ENCODE results near the gene QSOX2.
"Not testable (repeated sequence)": the region's sequence is repeated elsewhere in the genome, so short reads cannot be mapped to it uniquely, and the experiment has no call there.

Gene QSOX2

GRCh38 chr9:136241542-136241941 is 4.1 kb downstream of the QSOX2 start:
- H3K36me3 Mint-ChIP-seq = no peaks in the 10 kb centered on the region
- no peak overlapping the region for H3K27ac Mint-ChIP-seq
- H3K4me3 Mint-ChIP-seq = no peak overlapping the region
- no peaks in the 10 kb centered on the region for H3K27me3 Mint-ChIP-seq
- peaks cover 51% of the 10 kb centered on the region for H3K4me1 Mint-ChIP-seq (ENCODE audit: low read depth)
- H3K9me3 Mint-ChIP-seq (ENCODE audit: low read depth) = no peaks in the 10 kb centered on the region

GRCh38 chr9:136240941-136241340 is 4.7 kb downstream of the QSOX2 start:
- no peak overlapping the region for H3K4me3 Mint-ChIP-seq
- no peak overlapping the region for H3K27ac Mint-ChIP-seq
- no peaks in the 10 kb centered on the region for H3K27me3 Mint-ChIP-seq
- H3K9me3 Mint-ChIP-seq (ENCODE audit: low read depth) = no peaks in the 10 kb centered on the region
- no peaks in the 10 kb centered on the region for H3K36me3 Mint-ChIP-seq
- H3K4me1 Mint-ChIP-seq (ENCODE audit: low read depth) = peaks cover 49% of the 10 kb centered on the region

- peaks cover 50% of the 10 kb centered on the region for H3K4me1 Mint-ChIP-seq (ENCODE audit: low read depth)
- no peaks in the 10 kb centered on the region for H3K9me3 Mint-ChIP-seq (ENCODE audit: low read depth)
- H3K27me3 Mint-ChIP-seq = no peaks in the 10 kb centered on the region
- no peaks in the 10 kb centered on the region for H3K36me3 Mint-ChIP-seq
- no peak overlapping the region for H3K27ac Mint-ChIP-seq
- no peak overlapping the region for H3K4me3 Mint-ChIP-seq
These were observed 5.7 kb downstream of the QSOX2 start for GRCh38 chr9:136239983-136240330.

- Mint-ChIP-seq H3K4me3 (no peak overlapping the region), H3K9me3 (ENCODE audit: low read depth) (no peaks in the 10 kb centered on the region), H3K27ac (no peak overlapping the region), H3K36me3 (no peaks in the 10 kb centered on the region), H3K27me3 (no peaks in the 10 kb centered on the region), H3K4me1 (ENCODE audit: low read depth) (peaks cover 46% of the 10 kb centered on the region)
These were observed 6.3 kb downstream of the QSOX2 start for GRCh38 chr9:136239135-136239982.

- no peaks in the 10 kb centered on the region for H3K36me3 Mint-ChIP-seq
- no peaks in the 10 kb centered on the region for H3K27me3 Mint-ChIP-seq
- H3K4me3 Mint-ChIP-seq = no peak overlapping the region
- H3K4me1 Mint-ChIP-seq (ENCODE audit: low read depth) = peaks cover 43% of the 10 kb centered on the region
- no peaks in the 10 kb centered on the region for H3K9me3 Mint-ChIP-seq (ENCODE audit: low read depth)
- no peak overlapping the region for H3K27ac Mint-ChIP-seq
These were observed 7.3 kb downstream of the QSOX2 start for GRCh38 chr9:136238342-136238732.

GRCh38 chr9:136237486-136238341 is 7.9 kb downstream of the QSOX2 start:
- H3K4me1 Mint-ChIP-seq (ENCODE audit: low read depth) = peaks cover 42% of the 10 kb centered on the region
- H3K27ac Mint-ChIP-seq = no peak overlapping the region
- no peaks in the 10 kb centered on the region for H3K36me3 Mint-ChIP-seq
- no peaks in the 10 kb centered on the region for H3K9me3 Mint-ChIP-seq (ENCODE audit: low read depth)
- no peak overlapping the region for H3K4me3 Mint-ChIP-seq
- no peaks in the 10 kb centered on the region for H3K27me3 Mint-ChIP-seq

- H3K4me3 Mint-ChIP-seq; H3K27me3 Mint-ChIP-seq; H3K36me3 Mint-ChIP-seq; H3K9me3 Mint-ChIP-seq (ENCODE audit: low read depth); H3K27ac Mint-ChIP-seq: not testable (repeated sequence)
- H3K4me1 Mint-ChIP-seq (ENCODE audit: low read depth) = peaks cover 45% of the 10 kb centered on the region
These were observed 8.9 kb downstream of the QSOX2 start for GRCh38 chr9:136236471-136237410.

- Mint-ChIP-seq H3K36me3 (no peaks in the 10 kb centered on the region), H3K27me3 (no peaks in the 10 kb centered on the region), H3K27ac (no peak overlapping the region), H3K4me3 (no peak overlapping the region), H3K9me3 (ENCODE audit: low read depth) (no peaks in the 10 kb centered on the region), H3K4me1 (ENCODE audit: low read depth) (peaks cover 41% of the 10 kb centered on the region)
These were observed 9.7 kb downstream of the QSOX2 start for GRCh38 chr9:136235709-136236455.

- Mint-ChIP-seq H3K4me1 (ENCODE audit: low read depth) (peaks cover 41% of the 10 kb centered on the region), H3K27me3 (no peaks in the 10 kb centered on the region), H3K27ac (no peak overlapping the region), H3K9me3 (ENCODE audit: low read depth) (no peaks in the 10 kb centered on the region), H3K36me3 (no peaks in the 10 kb centered on the region), H3K4me3 (no peak overlapping the region)
These were observed 10.4 kb downstream of the QSOX2 start for GRCh38 chr9:136235171-136235570.

GRCh38 chr9:136234597-136234996 is 11.0 kb downstream of the QSOX2 start:
- H3K27ac Mint-ChIP-seq = no peak overlapping the region
- no peaks in the 10 kb centered on the region for H3K9me3 Mint-ChIP-seq (ENCODE audit: low read depth)
- peaks cover 39% of the 10 kb centered on the region for H3K4me1 Mint-ChIP-seq (ENCODE audit: low read depth)
- H3K36me3 Mint-ChIP-seq = no peaks in the 10 kb centered on the region
- no peak overlapping the region for H3K4me3 Mint-ChIP-seq
- H3K27me3 Mint-ChIP-seq = no peaks in the 10 kb centered on the region

- no peaks in the 10 kb centered on the region for H3K9me3 Mint-ChIP-seq (ENCODE audit: low read depth)
- H3K27me3 Mint-ChIP-seq = no peaks in the 10 kb centered on the region
- no peak overlapping the region for H3K27ac Mint-ChIP-seq
- H3K4me1 Mint-ChIP-seq (ENCODE audit: low read depth) = peaks cover 32% of the 10 kb centered on the region
- H3K36me3 Mint-ChIP-seq = no peaks in the 10 kb centered on the region
- H3K4me3 Mint-ChIP-seq = peak overlapping the region; percentile 7
These were observed 11.7 kb downstream of the QSOX2 start for GRCh38 chr9:136233868-136234267.

GRCh38 chr9:136233411-136233810 is 12.2 kb downstream of the QSOX2 start:
- H3K4me1 Mint-ChIP-seq (ENCODE audit: low read depth) = peaks cover 31% of the 10 kb centered on the region
- no peaks in the 10 kb centered on the region for H3K9me3 Mint-ChIP-seq (ENCODE audit: low read depth)
- no peaks in the 10 kb centered on the region for H3K27me3 Mint-ChIP-seq
- H3K36me3 Mint-ChIP-seq = no peaks in the 10 kb centered on the region
- H3K4me3 Mint-ChIP-seq = peak overlapping the region; percentile 7
- H3K27ac Mint-ChIP-seq = no peak overlapping the region

GRCh38 chr9:136232969-136233368 is 12.6 kb downstream of the QSOX2 start:
- Mint-ChIP-seq H3K36me3 (no peaks in the 10 kb centered on the region), H3K27ac (no peak overlapping the region), H3K27me3 (no peaks in the 10 kb centered on the region), H3K9me3 (ENCODE audit: low read depth) (no peaks in the 10 kb centered on the region), H3K4me1 (ENCODE audit: low read depth) (peaks cover 31% of the 10 kb centered on the region), H3K4me3 (no peak overlapping the region)

All from activated naive CD8-positive, alpha-beta T cell (primary cell).